OCI-LY7 (cell line): ENCODE measurements around the gene AADAC. TPM values are rescaled to one million over a fixed set of nuclear protein-coding genes. Genes with fewer than 3 reads are reported as not detected.

ENCODE experiments used
- BruUV-seq: library from RNA; stranded (reverse); fragments of 400-500 nt; replicated peaks from 2 replicates; lab custom pipeline; 2021; lab: Mats Ljungman, UMichigan
- CTCF ChIA-PET: fragments of 300-600 bp; sonication (Branson Sonifier 250); formaldehyde crosslinking; loops from one replicate; lab custom pipeline; 2022; ENCODE audit warnings: antibody characterized with exemption; ENCODE audit not compliant: unreplicated experiment; lab: Charles Lee
- POLR2A ChIA-PET: fragments of 300-600 bp; sonication (Branson Sonifier 250); formaldehyde crosslinking; loops from one replicate; lab custom pipeline; 2022; ENCODE audit warnings: antibody characterized with exemption; lab: Charles Lee
- DNase-seq: peaks from one replicate; pipeline ENCODE4 v3.0.0-alpha.2; 2015; ENCODE audit warnings: low spot score
- H2AFZ ChIP-seq: fragments of 200-600 bp; sonication (generic), shearing (Covaris generic); 2 replicates; pipeline ENCODE4 v1.6.1; 2014; ENCODE audit warnings: mild to moderate bottlenecking, antibody characterized with exemption, low read length, moderate library complexity
- H3K27ac ChIP-seq: fragments of 200-600 bp; sonication (generic); 2 replicates; pipeline ENCODE4 v1.5.1; 2014; ENCODE audit warnings: mixed run types, low read depth, mild to moderate bottlenecking, moderate library complexity, low read length, inconsistent platforms; ENCODE audit not compliant: poor library complexity, severe bottlenecking
- H3K36me3 ChIP-seq: fragments of 200-600 bp; sonication (generic); 2 replicates; pipeline ENCODE4 v1.6.1; 2014; ENCODE audit warnings: mild to moderate bottlenecking, antibody characterized with exemption, low read length, moderate library complexity, mixed read lengths; ENCODE audit not compliant: insufficient read depth
- H3K4me1 ChIP-seq: fragments of 200-600 bp; sonication (generic); 2 replicates; pipeline ENCODE4 v1.5.1; 2014; ENCODE audit warnings: mild to moderate bottlenecking, low read length; ENCODE audit not compliant: insufficient read depth, poor library complexity, severe bottlenecking
- H3K4me2 ChIP-seq: fragments of 200-600 bp; sonication (generic); 2 replicates; pipeline ENCODE4 v1.6.1; 2014; ENCODE audit warnings: mild to moderate bottlenecking, low read length
- H3K4me3 ChIP-seq: fragments of 200-600 bp; sonication (generic); 2 replicates; pipeline ENCODE4 v1.5.1; 2014; ENCODE audit warnings: mild to moderate bottlenecking, low read depth, low read length; ENCODE audit not compliant: poor library complexity, severe bottlenecking
- H3K79me2 ChIP-seq: fragments of 200-600 bp; sonication (generic); 2 replicates; pipeline ENCODE4 v1.6.1; 2016; ENCODE audit warnings: low read depth, mild to moderate bottlenecking, low read length, moderate library complexity, mixed read lengths; ENCODE audit not compliant: insufficient read depth
- H3K9me2 ChIP-seq: fragments of 200-600 bp; sonication (generic); 2 replicates; pipeline ENCODE4 v1.6.1; 2016; ENCODE audit warnings: mild to moderate bottlenecking, low read length, mixed read lengths; ENCODE audit not compliant: insufficient read depth
- H3K9me3 ChIP-seq: fragments of 200-600 bp; sonication (generic); 2 replicates; pipeline ENCODE4 v1.6.1; 2014; ENCODE audit warnings: mild to moderate bottlenecking, mixed run types, low read length, mixed read lengths
- H4K20me1 ChIP-seq: fragments of 200-600 bp; sonication (generic); 2 replicates; pipeline ENCODE4 v1.6.1; 2014; ENCODE audit warnings: mild to moderate bottlenecking, antibody characterized with exemption, low read length, moderate library complexity, mixed read lengths; ENCODE audit not compliant: insufficient read depth
- CTCF ChIP-seq: fragments of 200-600 bp; sonication (generic); conservative IDR thresholded peaks from 2 replicates; pipeline ENCODE4 v1.5.1; 2014; ENCODE audit warnings: mild to moderate bottlenecking, antibody characterized with exemption, low read length, moderate library complexity, mixed read lengths
- EZH2phosphoT487 ChIP-seq: fragments of 200-600 bp; sonication (generic); IDR thresholded peaks from 2 replicates; pipeline ENCODE4 v1.6.1; 2018; ENCODE audit warnings: low read depth, borderline replicate concordance, mild to moderate bottlenecking, mixed run types, antibody characterized with exemption, low read length, moderate library complexity, mixed read lengths
- intact Hi-C: fragments of 100-400 bp; cut with micrococcal nuclease; formaldehyde crosslinking; loops from one replicate; pipeline ENCODE4 v1.10.0; 2022; ENCODE audit not compliant: unreplicated experiment
- total RNA-seq, 2 experiments: library from RNA; depleted of rRNA in 1 of 2; stranded (reverse); fragments of >200 nt in 1 of 2; shearing (Covaris generic) in 1 of 2; gene quantifications; 2 replicates each; pipeline ENCODE4 v1.2.3, GENCODE V29; 2014 to 2022

Gene AADAC
- total RNA-seq, 2 experiments from 2014 or later: not detected

- no peak overlapping the region for H3K4me2 ChIP-seq
- H2AFZ ChIP-seq: no peak overlapping the region
- intact Hi-C loops: no loop called here
- no peaks in the 10 kb centered on the region for H3K4me1 ChIP-seq
- DNase-seq: no peak
- CTCF ChIA-PET: no interaction called here
- no TSS peak for BruUV-seq
- H3K79me2 ChIP-seq: no peaks in the 10 kb centered on the region
- H4K20me1 ChIP-seq: no peaks in the 10 kb centered on the region
- H3K4me3 ChIP-seq: no peak overlapping the region
- no peak overlapping the region for H3K27ac ChIP-seq
- POLR2A ChIA-PET: no interaction called here
- TF ChIP-seq EZH2phosphoT487 (no peak), CTCF (no peak)
- no peaks in the 10 kb centered on the region for H3K9me2 ChIP-seq
- no peaks in the 10 kb centered on the region for H3K9me3 ChIP-seq
- no peaks in the 10 kb centered on the region for H3K36me3 ChIP-seq
These were observed 2.4 kb upstream of the AADAC start for GRCh38 chr3:151811474-151811873.

- no peaks in the 10 kb centered on the region for H3K79me2 ChIP-seq
- H3K4me3 ChIP-seq: no peak overlapping the region
- no TSS peak for BruUV-seq
- H3K27ac ChIP-seq: no peak overlapping the region
- no peaks in the 10 kb centered on the region for H4K20me1 ChIP-seq
- DNase-seq: no peak
- no peak overlapping the region for H3K4me2 ChIP-seq
- intact Hi-C loops: no loop called here
- no peaks in the 10 kb centered on the region for H3K9me3 ChIP-seq
- no peaks in the 10 kb centered on the region for H3K4me1 ChIP-seq
- no peaks in the 10 kb centered on the region for H3K9me2 ChIP-seq
- ChIA-PET CTCF (no interaction called here), POLR2A (no interaction called here)
- no peak overlapping the region for H2AFZ ChIP-seq
- TF ChIP-seq CTCF (no peak), EZH2phosphoT487 (no peak)
- no peaks in the 10 kb centered on the region for H3K36me3 ChIP-seq
These were observed 672 bp downstream of the AADAC start for GRCh38 chr3:151814588-151814987.

- TF ChIP-seq EZH2phosphoT487: no peak
- no peak for TF ChIP-seq CTCF
- Histone ChIP-seq H2AFZ (no peak overlapping the region), H3K36me3 (no peaks in the 10 kb centered on the region), H3K9me2 (no peaks in the 10 kb centered on the region), H3K79me2 (no peaks in the 10 kb centered on the region), H3K27ac (no peak overlapping the region), H3K4me2 (no peak overlapping the region), H3K4me1 (no peaks in the 10 kb centered on the region), H4K20me1 (no peaks in the 10 kb centered on the region), H3K4me3 (no peak overlapping the region), H3K9me3 (no peaks in the 10 kb centered on the region)
- ChIA-PET CTCF (no interaction called here), POLR2A (interaction anchor here (1.0 kb wide), 1 partner anchor 12 kb away, joined by 3 read pairs; no protein-coding TSS in a partner anchor)
- intact Hi-C loops: no loop called here
- no TSS peak for BruUV-seq
- no peak for DNase-seq
These were observed 2.2 kb downstream of the AADAC start for GRCh38 chr3:151816091-151816604.
